ENCODE results near the gene CD44. TPM values are rescaled to one million over a fixed set of nuclear protein-coding genes. Genes with fewer than 3 reads are reported as not detected.

The CD44 gene
- total RNA-seq, 1 experiment from 2014 or later = 6.1 TPM

DNA sequence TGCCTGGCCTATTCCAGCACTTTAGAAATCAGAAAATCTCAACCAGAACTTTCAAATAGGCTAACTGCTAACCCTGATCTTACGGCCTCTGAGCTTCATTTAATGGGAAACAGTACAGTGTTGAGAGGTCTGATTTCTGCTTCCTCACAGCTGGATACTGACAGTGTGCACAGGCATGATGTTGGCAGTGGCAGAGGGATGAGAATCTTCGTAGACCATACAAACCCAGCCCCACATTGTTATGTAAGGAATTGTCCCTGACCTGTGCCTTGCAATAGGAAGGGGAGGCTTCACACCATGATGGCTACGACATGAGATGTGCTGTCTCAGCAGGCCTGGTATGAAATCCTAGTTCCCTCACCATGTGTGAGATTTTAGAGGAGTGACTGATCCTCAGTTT, 49.0 kb downstream of the CD44 start:
- H3K27me3 Mint-ChIP-seq (ENCODE audit: low read depth) = no peaks in the 10 kb centered on the region
- no peak overlapping the region for H2BK5ac ChIP-seq (ENCODE audit: insufficient read length, low read length)
- H3K4ac ChIP-seq (ENCODE audit: low read depth, low read length) = no peak overlapping the region
- H2BK15ac ChIP-seq (ENCODE audit: low read depth, low read length) = no peak overlapping the region
- no peak overlapping the region for H3K23ac ChIP-seq (ENCODE audit: insufficient read length, low read depth, low read length)
- H3K9me3 Mint-ChIP-seq = no peaks in the 10 kb centered on the region
- no peaks in the 10 kb centered on the region for H3K79me2 ChIP-seq (ENCODE audit: insufficient read depth, low read length)
- H3K4me1 Mint-ChIP-seq = peaks cover 4 to 6% of the 10 kb centered on the region in 2 experiments
- DNase-seq = no peak
- H3K56ac ChIP-seq (ENCODE audit: insufficient read length, low read depth, low read length) = no peak overlapping the region
- H3K23me2 ChIP-seq (ENCODE audit: insufficient read length, low read depth, low read length, poor library complexity, severe bottlenecking) = no peaks in the 10 kb centered on the region
- no peak overlapping the region for H3K14ac ChIP-seq (ENCODE audit: insufficient read depth, low read length)
- H3K27me3 ChIP-seq (ENCODE audit: insufficient read depth, low read length) = no peaks in the 10 kb centered on the region
- H3K18ac ChIP-seq (ENCODE audit: insufficient read length, low read depth, low read length) = no peak overlapping the region
- H3K79me1 ChIP-seq (ENCODE audit: insufficient read depth, low read depth, low read length, poor library complexity, severe bottlenecking) = no peaks in the 10 kb centered on the region
- H3T11ph ChIP-seq (ENCODE audit: low read length) = no peak overlapping the region
- no peak overlapping the region for H4K5ac ChIP-seq (ENCODE audit: insufficient read length, low read depth, low read length)
- no peak overlapping the region for H2BK20ac ChIP-seq (ENCODE audit: low read depth, low read length, poor library complexity, severe bottlenecking)
- no peak overlapping the region for H2BK120ac ChIP-seq (ENCODE audit: low read depth, low read length, poor library complexity, severe bottlenecking)
- no peaks in the 10 kb centered on the region for H3K9me3 ChIP-seq (ENCODE audit: control insufficient read depth, low read depth, low read length)
- H3K27ac Mint-ChIP-seq = no peak overlapping the region
- no peak overlapping the region for H4K8ac ChIP-seq (replicated peaks; ENCODE audit: insufficient read length, low read depth, low read length)
- no peak for TF ChIP-seq CTCF (conservative IDR thresholded peaks at IDR 0.05)
- no peak overlapping the region for H3K4me3 Mint-ChIP-seq
- H3K27ac ChIP-seq (ENCODE audit: insufficient read length, low read depth, low read length) = no peak overlapping the region
- H3K4me1 ChIP-seq (ENCODE audit: insufficient read depth, low read length) = no peaks in the 10 kb centered on the region
- H4K91ac ChIP-seq (ENCODE audit: insufficient read length, low read depth, low read length) = no peak overlapping the region
- H4K20me1 ChIP-seq (ENCODE audit: control insufficient read depth, insufficient read depth, insufficient read length) = no peaks in the 10 kb centered on the region
- no peak overlapping the region for H2BK12ac ChIP-seq (ENCODE audit: insufficient read length, low read depth, low read length)
- no peak overlapping the region for H3K4me2 ChIP-seq (ENCODE audit: insufficient read depth, insufficient read length, low read length)
- no peaks in the 10 kb centered on the region for H3K36me3 Mint-ChIP-seq (ENCODE audit: insufficient read depth in 1 of 3, low read depth in 3 of 3)
- H3K9ac ChIP-seq (ENCODE audit: extremely low read depth, insufficient read length, low read length) = no peak overlapping the region
- no peak overlapping the region for H2AFZ ChIP-seq (ENCODE audit: low read length)
- H2AK5ac ChIP-seq (ENCODE audit: insufficient read length, low read length) = no peak overlapping the region
- WGBS (ENCODE audit: extremely low coverage, insufficient read length, low lambda C conversion rate) = no CpG with 5 or more reads among the region's 3 CpGs
